Upper lobe of left lung (tissue), 6 donors: Measurements from ENCODE around the gene PIAS2. TPM values are rescaled to one million over a fixed set of nuclear protein-coding genes. Genes with fewer than 3 reads are reported as not detected.

Experiments
- ATAC-seq, 2 donors: fragments of 200-7000 bp; cut with Tn5 transposase; one replicate each; pipeline ENCODE4 v1.9.1; 2022; ENCODE audit warnings: mild to moderate bottlenecking in 2 of 2, moderate library complexity in 2 of 2; ENCODE audit not compliant: low FRiP score in 2 of 2
- DNase-seq, 2 donors: peaks; one replicate each; pipeline ENCODE4 v3.0.0-alpha.2; 2019 to 2020
- H3K27ac ChIP-seq, 4 donors: fragments of 200-600 bp; sonication (generic); one replicate each; pipeline ENCODE4 v1.5.1; 2016 to 2019
- H3K27me3 ChIP-seq, 4 donors: fragments of 200-600 bp; sonication (generic); one replicate each; pipeline ENCODE4 v1.5.1; 2017 to 2019
- H3K36me3 ChIP-seq, 4 donors: fragments of 200-600 bp; sonication (generic); one replicate each; pipeline ENCODE4 v1.5.1; 2016 to 2019
- H3K4me1 ChIP-seq, 4 donors: fragments of 200-600 bp; sonication (generic); one replicate each; pipeline ENCODE4 v1.5.1; 2018 to 2019
- H3K4me3 ChIP-seq, 4 donors: fragments of 200-600 bp; sonication (generic); one replicate each; pipeline ENCODE4 v1.5.1; 2017 to 2019; ENCODE audit warnings: mild to moderate bottlenecking in 2 of 4, moderate library complexity in 1 of 4
- H3K9me3 ChIP-seq, 4 donors: fragments of 200-600 bp; sonication (generic); one replicate each; pipeline ENCODE4 v1.5.1; 2018 to 2019
- EP300 ChIP-seq, 4 donors: sonication (generic); formaldehyde crosslinking; IDR thresholded peaks; one replicate each; pipeline ENCODE4 v1.5.1; 2017; ENCODE audit warnings: antibody characterized with exemption in 4 of 4, control low read depth in 2 of 4
- POLR2A ChIP-seq, 4 donors: fragments of 450-650 bp; IDR thresholded peaks; one replicate each; pipeline ENCODE4 v1.5.1; 2016 to 2017; ENCODE audit warnings: antibody characterized with exemption in 4 of 4, mild to moderate bottlenecking in 2 of 4
- POLR2AphosphoS5 ChIP-seq, 2 donors: sonication (generic); formaldehyde crosslinking; IDR thresholded peaks; one replicate each; pipeline ENCODE4 v1.5.1; 2017; ENCODE audit warnings: antibody characterized with exemption in 2 of 2
- WGBS, 2 donors: methylation state at CpG; one replicate each; pipeline ENCODE4 v1.1.5; 2017 to 2018; 5-methylcytosine and 5-hydroxymethylcytosine counted together
- total RNA-seq, 6 donors: library from RNA; depleted of rRNA in 4 of 6; stranded (reverse); fragments of >200 nt in 4 of 6; gene quantifications; one replicate each; pipeline versions ENCODE4 v1.1.0 to v1.2.1, GENCODE V29; 2016 to 2021
- TF ChIP-seq, protein P1 (sequence below), 6 experiments: fragments of 450-650 bp in 4 of 6; fragments of 200-600 bp in 2 of 6; sonication (generic) in 2 of 6; IDR thresholded peaks; one replicate each; pipeline ENCODE4 v1.5.1; 2016 to 2019; ENCODE audit warnings: antibody characterized with exemption in 6 of 6
- donor health status: DM: no; HTN: no; CAD: no; lungs with moderate emphysema.
- donor health status: DM: no; HTN: yes; CAD: no; lungs with severe emphysema.

Gene PIAS2
- total RNA-seq, 6 donors from 2014 or later, result 18.4 to 33.5 (median 30.4) TPM

DNA sequence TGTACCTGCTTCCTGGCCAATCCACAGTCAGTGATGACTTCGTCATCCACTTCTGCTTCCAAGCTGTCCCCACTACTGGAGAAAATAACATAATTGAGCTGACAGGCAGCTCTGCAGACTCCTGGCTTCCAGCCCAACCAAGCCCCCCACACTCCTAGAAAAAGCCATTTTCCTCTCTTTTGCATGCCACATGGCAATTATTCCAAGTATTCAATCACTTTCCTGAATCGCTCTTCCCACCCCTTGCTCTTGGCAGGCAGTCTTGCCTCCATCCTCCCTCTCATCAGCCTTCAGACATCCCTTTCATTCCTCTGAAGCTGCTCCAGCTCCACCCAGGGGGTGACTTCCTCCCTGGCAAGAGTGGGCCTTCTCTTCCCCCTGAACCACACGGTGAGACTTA lies 146.2 kb downstream of the PIAS2 start:
- no peaks in the 10 kb centered on the region for H3K27me3 ChIP-seq
- 32 to 37% methylated on average over 3 of the region's 3 CpGs for WGBS, 2 donors
- H3K27ac ChIP-seq, result no peak overlapping the region
- no peak overlapping the region for H3K4me3 ChIP-seq
- no peak for DNase-seq
- TF ChIP-seq EP300 (IDR thresholded peaks at IDR 0.05) (no peak), POLR2A (IDR thresholded peaks at IDR 0.05) (no peak), POLR2AphosphoS5 (IDR thresholded peaks at IDR 0.05) (no peak)
- TF ChIP-seq, protein P1, sequence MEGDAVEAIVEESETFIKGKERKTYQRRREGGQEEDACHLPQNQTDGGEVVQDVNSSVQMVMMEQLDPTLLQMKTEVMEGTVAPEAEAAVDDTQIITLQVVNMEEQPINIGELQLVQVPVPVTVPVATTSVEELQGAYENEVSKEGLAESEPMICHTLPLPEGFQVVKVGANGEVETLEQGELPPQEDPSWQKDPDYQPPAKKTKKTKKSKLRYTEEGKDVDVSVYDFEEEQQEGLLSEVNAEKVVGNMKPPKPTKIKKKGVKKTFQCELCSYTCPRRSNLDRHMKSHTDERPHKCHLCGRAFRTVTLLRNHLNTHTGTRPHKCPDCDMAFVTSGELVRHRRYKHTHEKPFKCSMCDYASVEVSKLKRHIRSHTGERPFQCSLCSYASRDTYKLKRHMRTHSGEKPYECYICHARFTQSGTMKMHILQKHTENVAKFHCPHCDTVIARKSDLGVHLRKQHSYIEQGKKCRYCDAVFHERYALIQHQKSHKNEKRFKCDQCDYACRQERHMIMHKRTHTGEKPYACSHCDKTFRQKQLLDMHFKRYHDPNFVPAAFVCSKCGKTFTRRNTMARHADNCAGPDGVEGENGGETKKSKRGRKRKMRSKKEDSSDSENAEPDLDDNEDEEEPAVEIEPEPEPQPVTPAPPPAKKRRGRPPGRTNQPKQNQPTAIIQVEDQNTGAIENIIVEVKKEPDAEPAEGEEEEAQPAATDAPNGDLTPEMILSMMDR (IDR thresholded peaks at IDR 0.05), result no peak
- no peak for ATAC-seq
- no peaks in the 10 kb centered on the region for H3K36me3 ChIP-seq
- H3K9me3 ChIP-seq, result no peaks in the 10 kb centered on the region
- no peaks in the 10 kb centered on the region for H3K4me1 ChIP-seq

DNA sequence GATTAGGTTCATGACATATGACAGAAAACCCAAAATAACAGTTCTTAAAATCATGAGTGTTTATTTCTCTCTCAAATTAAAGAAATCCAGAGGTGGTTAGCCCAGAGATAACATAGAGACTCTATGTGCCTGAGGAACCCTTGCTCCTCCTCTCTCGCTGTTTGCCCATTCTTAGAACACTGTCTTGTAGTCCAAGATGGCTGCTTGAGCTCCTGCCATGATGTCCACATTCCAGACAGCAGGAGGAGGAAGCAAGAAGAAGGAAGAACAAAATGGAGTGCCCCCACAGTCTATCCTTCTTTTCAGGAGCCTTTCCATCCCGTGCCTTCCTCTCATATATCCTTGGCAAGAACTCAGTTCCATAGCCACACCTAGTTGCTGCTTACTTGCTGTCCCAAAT lies 146.6 kb downstream of the PIAS2 start:
- Histone ChIP-seq H3K4me3 (no peak overlapping the region), H3K9me3 (no peaks in the 10 kb centered on the region), H3K36me3 (no peaks in the 10 kb centered on the region), H3K27me3 (no peaks in the 10 kb centered on the region), H3K4me1 (no peaks in the 10 kb centered on the region), H3K27ac (no peak overlapping the region)
- DNase-seq (no peak), ATAC-seq (no peak)
- 79 to 93% methylated on average over 2 of the region's 2 CpGs for WGBS, 2 donors
- TF ChIP-seq POLR2AphosphoS5 (IDR thresholded peaks at IDR 0.05), result no peak
- no peak for TF ChIP-seq POLR2A (IDR thresholded peaks at IDR 0.05)
- TF ChIP-seq, protein P1 (IDR thresholded peaks at IDR 0.05), result no peak
- no peak for TF ChIP-seq EP300 (IDR thresholded peaks at IDR 0.05)

GRCh38 chr18:46768166-46768921 lies 149.0 kb downstream of the PIAS2 start:
- no peaks in the 10 kb centered on the region for H3K9me3 ChIP-seq
- H3K27me3 ChIP-seq, result no peaks in the 10 kb centered on the region
- H3K4me3 ChIP-seq, result no peak overlapping the region
- 55 to 83% methylated on average over 5 to 9 of the region's 9 CpGs for WGBS, 2 donors
- DNase-seq, result peak in 1 of 2 donors; percentile 30
- TF ChIP-seq, protein P1 (IDR thresholded peaks at IDR 0.05), result no peak
- no peak for TF ChIP-seq POLR2A (IDR thresholded peaks at IDR 0.05)
- TF ChIP-seq EP300 (IDR thresholded peaks at IDR 0.05), result no peak
- TF ChIP-seq POLR2AphosphoS5 (IDR thresholded peaks at IDR 0.05), result no peak
- ATAC-seq, result no peak
- no peaks in the 10 kb centered on the region for H3K36me3 ChIP-seq
- H3K4me1 ChIP-seq, result no peaks in the 10 kb centered on the region
- H3K27ac ChIP-seq, result no peak overlapping the region

- Histone ChIP-seq H3K4me1 (no peaks in the 10 kb centered on the region), H3K27me3 (no peaks in the 10 kb centered on the region), H3K4me3 (no peak overlapping the region), H3K27ac (no peak overlapping the region), H3K9me3 (no peaks in the 10 kb centered on the region), H3K36me3 (no peaks in the 10 kb centered on the region)
- no peak for DNase-seq
- no peak for TF ChIP-seq EP300 (IDR thresholded peaks at IDR 0.05)
- ATAC-seq, result no peak
These were observed 150.1 kb downstream of the PIAS2 start for GRCh38 chr18:46767217-46767616.

- Histone ChIP-seq H3K27ac (no peak overlapping the region), H3K27me3 (no peaks in the 10 kb centered on the region), H3K4me3 (no peak overlapping the region), H3K4me1 (no peaks in the 10 kb centered on the region), H3K36me3 (no peaks in the 10 kb centered on the region), H3K9me3 (no peaks in the 10 kb centered on the region)
- no peak for DNase-seq
- TF ChIP-seq, protein P1 (IDR thresholded peaks at IDR 0.05), result no peak
- TF ChIP-seq EP300 (IDR thresholded peaks at IDR 0.05) (no peak), POLR2AphosphoS5 (IDR thresholded peaks at IDR 0.05) (no peak), POLR2A (IDR thresholded peaks at IDR 0.05) (no peak)
- ATAC-seq, result no peak
- WGBS, 2 donors, result 94% methylated on average over 2 of the region's 2 CpGs
These were observed 152.7 kb downstream of the PIAS2 start for GRCh38 chr18:46764586-46764985.
